Measurements from ENCODE around the gene SDK1.

The SDK1 gene

DNA sequence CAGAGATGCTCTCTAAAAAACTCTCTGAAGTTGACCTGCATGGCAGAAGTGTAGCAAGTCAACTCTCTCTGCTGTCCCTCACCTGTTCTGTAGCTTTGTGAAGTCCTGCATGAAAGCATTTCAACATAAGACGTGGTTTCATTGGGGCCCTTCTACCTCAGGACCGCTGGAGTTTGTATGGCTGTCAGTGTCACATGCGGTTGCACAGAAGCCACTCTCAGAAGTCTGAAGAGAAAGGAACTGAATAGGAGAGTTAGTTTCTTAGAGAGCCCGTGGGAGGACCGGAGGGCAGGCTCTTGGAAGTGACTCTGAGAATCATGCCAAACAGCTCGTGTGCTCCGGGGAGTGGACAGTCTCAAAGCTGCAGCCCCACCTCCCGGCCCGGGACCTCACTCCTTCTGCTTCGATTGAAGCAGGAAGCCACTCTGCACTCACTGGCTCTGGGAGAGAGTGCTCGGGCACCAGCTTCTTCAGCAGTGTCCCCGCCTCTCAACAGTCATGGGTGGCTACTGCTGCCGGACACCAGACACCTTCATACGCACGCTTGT is 486.7 kb downstream of the SDK1 start:
- peak; percentile 30 for DNase-seq (ENCODE audit: low spot score)

DNA sequence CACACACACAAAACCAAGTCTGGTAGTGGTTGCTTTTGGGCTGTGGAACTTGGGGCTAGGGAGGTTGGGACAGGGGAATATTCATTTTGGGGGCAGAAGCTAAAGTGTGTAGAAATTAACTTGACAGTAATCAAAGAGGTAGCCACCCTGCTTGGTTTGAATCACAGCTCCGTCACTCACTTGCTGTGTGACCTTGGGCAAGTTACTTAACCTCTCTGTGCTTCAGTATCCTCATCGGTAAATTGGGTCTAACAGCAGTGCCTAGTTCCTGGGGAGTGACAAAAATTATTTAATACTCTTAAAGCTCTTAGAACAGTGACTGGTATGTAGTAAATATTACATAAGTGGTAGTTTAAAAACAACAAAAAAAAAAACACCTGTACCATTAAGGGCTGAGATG is 489.8 kb downstream of the SDK1 start:
- DNase-seq (ENCODE audit: low spot score), result no peak

DNA sequence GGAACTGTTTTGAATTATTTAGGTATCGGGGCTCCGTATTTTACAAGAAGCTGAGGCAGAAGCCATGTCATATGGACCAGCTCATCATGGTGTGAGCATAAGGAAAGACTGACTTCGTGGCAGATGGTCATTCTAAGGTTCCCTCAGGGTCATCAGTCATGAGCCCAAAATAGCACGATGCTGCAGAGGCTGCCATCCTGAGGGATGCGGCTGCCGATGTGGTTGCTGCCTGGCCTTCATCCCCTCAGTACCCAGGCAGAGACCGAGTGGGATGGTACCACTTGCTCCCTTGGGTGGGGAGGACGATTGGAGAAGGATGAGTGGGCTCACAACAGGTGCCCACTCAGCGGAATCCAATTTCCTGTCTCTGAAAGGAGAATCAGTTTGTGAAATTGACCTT is 490.3 kb downstream of the SDK1 start:
- DNase-seq (ENCODE audit: low spot score), result no peak

DNA sequence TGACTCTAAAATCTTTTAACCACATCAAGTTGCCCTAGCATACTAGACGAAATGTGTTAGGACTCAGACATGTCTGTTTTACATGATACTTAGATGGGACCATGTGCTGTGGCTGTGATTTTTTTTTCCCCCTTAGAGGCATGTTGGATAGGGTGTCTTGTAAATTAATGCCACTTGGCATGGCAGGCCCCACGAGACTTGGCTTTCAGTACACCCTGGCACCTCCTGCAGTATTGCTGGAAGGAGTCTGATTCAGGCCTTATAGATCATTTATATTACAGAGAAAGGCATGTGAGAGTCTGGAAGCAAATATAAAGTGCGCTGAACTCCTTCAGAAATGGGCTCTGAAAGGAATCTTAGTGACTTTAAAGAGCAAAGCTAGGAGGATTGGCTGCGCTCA is 494.1 kb downstream of the SDK1 start:
- DNase-seq (ENCODE audit: low spot score), result no peak

DNA sequence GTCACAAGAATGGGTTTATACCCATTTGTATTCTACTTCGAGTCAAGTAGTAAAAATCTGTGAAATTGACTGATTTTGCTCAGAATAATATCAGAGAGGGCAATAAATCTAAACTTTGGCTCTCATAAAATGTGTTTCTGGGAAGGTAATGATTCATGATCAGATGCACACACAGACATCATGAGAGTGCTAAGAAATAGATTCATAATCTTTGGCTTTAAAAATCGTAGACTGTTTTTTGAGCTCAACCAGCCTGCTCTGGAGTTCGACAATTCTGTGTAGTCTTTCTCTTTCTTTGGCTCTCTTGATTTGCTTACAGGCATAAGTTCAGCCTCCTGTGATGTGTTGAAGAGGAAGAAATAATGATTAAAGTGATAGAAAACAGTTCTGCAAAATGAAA is 494.7 kb downstream of the SDK1 start:
- DNase-seq (ENCODE audit: low spot score), result no peak

DNA sequence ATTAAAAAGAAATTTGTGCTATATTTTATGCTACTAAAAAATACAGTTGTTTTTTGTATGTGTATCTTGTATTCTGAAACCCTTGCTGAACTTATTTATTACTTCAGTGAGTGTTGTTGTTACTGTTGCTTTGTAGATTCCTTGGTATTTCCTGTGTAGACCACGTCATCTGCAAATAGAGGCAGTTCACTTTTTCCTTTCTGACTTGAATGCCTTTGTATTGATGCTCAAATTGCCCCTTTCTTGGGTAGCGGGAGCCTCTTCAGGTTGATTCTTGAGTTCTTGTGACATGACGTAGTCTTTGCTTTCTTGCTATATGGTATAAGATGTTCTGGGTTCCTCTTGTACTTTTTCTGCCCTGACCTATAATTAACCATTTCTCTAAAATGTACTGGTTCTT is 504.1 kb downstream of the SDK1 start:
- peak; percentile 1 for DNase-seq (ENCODE audit: low spot score)

DNA sequence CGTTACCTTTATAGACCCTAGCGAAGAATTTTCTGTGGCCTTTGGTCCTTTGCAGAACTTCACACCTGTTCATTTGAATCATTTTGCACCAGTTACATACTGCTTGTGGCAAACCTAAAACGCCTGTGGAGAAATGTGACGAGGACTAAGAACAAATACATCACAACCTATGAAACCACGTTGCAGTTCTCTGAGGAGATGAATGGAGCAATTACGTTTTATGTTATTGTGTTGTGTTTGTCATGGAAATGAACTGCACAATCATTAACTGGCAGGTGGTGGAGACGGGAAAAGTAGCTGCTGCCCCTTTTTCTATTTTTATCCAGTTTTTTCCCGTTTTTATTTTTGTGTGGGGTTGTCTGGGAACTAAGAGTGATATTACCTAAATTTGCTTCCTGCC is 505.5 kb downstream of the SDK1 start:
- no peak for DNase-seq (ENCODE audit: low spot score)

DNA sequence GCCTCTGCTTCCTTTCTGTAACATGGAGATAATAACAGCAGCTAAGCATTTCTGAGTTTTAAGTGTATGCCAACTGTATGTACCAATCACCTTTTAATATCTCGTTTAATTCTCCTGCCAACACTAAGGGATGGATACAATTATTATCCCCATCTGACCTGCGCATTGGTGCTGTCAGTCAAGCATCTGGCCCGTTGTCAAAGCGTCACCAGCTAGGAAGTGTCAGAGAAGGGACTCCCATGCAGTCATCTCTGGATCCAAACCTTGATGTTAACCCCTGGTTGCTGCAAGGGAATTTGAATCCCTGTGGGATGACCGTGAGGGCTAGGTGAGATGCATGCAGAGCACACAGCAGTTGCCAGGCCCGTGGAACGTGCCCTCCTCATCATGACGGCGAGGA is 506.8 kb downstream of the SDK1 start:
- no peak for DNase-seq (ENCODE audit: low spot score)

DNA sequence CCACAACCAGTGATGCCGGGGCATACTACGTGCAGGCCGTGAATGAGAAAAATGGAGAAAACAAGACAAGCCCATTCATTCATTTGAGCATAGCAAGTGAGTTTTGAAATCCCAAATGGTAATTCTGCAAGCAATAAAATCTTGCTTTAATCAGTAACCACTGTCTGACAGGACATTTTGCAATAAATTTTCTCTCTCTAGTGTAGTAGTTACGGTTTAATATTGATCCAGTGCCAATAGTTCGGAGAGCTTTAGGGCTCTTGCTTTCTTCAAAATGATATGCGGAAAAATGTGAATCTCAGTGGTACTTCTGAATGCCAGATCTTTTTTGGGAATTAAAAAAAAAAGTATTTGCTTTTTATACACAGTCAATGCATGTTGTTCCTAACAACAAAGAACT is 520.4 kb downstream of the SDK1 start:
- no peak for DNase-seq (ENCODE audit: low spot score)

DNA sequence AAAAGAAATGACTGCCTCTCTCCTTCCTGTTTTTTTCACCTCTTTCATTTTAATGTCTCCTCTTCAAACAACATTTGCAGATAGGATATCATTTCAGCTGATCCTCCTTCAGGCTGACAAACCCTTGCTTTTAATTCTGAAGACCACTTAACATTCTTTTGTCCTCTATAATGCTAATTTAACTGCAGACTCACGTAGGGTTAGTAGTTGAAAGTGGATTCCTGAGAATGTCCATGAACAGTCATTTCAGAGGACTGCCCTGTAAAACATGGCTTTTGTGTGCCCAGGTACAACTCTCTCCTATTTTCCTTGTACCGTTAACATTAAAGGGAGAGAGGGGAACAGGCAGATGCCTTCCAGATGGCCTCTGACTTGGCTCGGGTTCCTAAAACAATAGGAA is 524.4 kb downstream of the SDK1 start:
- DNase-seq (ENCODE audit: low spot score), result no peak

DNA sequence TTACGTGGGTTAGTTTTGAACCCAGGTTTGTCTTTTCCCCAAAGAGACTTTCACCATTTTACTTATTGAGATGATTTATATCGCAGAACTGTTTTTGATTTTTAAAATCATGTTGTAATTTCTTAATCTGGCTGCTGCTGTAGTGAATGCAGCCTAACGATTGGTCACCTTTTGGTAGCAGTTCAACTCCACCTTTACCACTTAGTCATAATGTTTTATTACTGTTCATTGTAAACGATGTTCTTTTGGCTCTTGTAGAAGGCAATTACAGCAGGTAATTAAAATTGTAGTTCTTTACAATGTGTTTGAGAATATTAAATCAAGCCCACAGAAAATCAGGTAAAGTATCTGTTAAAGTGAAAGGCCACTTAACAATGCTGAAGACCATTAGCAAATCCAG is 531.1 kb downstream of the SDK1 start:
- DNase-seq (ENCODE audit: low spot score), result no peak

DNA sequence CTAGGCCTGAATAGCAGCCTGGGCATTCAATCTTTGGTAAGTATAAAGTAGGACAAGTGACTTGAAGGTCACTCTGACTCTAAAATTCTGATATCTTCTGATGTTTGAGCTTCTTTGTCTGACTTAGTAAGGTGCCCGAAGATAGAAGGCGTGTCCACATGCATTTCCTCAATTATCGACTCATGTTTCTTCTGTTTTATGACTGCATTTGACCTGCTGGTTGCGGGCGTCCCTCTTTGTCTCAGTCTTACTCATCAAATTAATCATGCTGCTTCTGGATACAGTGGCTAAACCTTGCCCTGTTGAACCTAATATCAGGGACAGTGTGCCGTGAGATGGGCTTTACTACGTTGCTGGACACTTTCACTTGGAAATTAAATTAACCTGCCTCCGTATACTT is 534.1 kb downstream of the SDK1 start:
- peak; percentile 70 for DNase-seq (ENCODE audit: low spot score)

DNA sequence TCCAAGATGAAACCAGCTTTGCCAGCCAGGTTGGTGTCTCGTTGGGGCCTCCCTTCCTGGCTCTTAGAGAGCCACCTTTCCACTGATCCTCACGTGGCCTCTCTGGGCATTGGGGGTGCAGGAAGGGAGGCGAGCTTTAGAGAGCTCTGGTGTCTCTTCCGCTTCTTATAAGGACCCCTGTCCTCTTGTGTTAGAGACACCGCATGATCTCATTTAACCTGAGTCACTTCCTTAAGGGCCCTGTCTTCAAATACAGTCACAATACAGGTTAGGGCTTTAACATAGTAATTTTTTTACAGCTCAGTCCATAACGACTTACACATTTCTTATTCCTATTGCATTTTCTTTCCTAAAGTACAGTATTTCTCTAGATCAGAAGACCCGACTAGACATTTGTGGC is 535.8 kb downstream of the SDK1 start:
- DNase-seq (ENCODE audit: low spot score), result no peak

DNA sequence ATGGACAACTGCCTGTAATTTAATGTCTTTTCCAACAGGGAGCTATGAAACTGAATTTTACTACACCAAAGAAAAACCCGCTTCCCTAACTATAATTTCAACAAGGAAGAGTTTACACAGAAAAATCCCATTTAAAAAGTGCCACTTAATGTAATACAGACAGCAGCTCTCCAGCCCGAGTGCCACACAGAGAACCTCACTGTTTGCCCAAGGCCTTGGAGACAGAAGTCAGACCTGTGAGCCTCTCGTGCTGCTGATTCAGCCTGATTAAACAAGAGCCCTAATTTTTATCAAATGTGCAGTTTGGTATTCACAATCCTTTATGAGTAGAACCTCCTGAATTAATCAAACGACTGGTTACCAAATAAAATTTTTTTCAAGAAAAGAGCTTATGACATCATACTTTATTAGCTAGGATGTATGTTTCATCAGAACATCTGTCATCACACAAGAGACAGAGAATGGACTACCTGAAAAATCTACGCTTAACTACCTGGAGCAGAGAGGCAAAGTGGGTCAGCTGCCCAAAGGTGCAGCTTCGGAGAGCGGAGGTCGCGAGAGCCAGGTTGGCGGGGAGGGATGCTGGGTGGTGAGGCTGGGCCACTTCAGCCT is 543.6 kb downstream of the SDK1 start:
- DNase-seq (ENCODE audit: low spot score), result no peak

DNA sequence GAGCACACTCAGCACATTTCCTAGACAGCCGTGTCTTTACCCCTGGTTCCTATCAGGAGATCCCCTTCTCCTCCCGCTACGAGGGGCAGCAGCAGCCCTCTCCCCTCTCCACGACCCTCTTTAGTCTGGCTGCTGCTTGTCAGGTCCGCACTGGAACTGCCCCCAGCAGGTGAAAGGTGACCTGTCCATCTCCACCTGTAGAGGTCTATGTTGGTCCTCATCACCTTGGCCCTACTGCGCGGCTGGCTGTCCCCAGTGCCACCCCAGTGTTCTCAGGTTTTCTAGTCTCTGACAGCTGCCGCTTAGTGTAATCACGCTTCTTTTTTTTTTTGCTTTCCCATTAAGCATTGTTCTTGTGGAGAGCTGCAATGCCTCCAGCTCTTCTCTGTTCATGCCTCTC is 545.7 kb downstream of the SDK1 start:
- DNase-seq (ENCODE audit: low spot score), result no peak

DNA sequence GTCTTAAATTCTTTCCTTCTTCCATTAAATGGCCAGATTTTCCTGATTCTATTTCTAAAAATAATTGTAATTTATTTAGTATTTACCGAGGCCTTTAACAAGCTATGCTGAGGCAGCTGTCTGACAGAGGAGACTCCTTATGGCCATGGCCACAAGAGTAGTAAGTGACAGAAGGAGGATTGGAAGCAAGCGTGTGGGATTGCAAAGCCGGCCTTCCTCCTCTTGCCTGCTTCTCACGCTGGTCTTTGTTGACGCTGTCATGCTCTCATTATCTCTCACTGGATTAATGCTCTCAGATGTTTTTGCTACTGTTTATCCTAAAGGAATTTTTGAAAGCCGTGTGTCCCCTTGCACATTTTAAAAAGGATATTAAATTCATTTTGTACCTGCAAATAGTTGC is 546.3 kb downstream of the SDK1 start:
- DNase-seq (ENCODE audit: low spot score), result no peak

DNA sequence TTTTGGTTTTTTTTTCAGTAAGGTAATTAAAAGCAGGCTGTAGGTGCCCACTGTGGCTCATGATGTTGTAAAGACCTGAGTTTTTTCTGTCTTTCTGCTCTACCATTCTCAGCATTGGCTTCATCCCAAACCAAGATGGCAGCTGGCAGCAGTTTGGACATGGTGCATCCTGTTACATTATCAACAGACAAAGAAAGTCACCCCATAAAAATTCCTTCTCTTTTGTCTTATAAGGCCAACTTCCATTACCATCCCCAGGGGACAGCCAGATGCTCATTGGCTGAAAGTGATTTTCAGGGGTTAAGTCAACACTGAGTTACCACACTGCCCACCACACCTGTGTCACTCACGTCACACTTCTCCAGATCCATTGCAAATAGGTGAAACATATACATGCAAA is 558.4 kb downstream of the SDK1 start:
- no peak for DNase-seq (ENCODE audit: low spot score)

DNA sequence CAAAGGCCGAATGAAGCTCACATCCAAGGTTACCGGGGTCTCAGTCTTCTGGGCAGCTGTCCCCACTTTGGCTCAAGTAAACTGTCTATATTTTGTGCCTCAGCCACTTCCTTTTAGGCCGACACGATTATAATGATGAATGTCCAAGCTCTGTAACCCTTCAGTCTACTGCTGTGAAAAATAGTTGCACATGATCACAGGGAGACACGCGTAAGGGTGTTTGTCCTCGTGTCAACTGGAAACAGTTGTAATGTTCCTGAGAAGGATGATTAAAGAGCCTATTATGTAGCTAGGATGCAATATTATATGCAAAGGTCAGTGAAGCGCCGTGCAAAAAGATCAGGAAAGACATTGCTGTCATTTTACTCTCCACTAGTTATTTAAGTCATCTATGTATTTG is 559.9 kb downstream of the SDK1 start:
- no peak for DNase-seq (ENCODE audit: low spot score)

DNA sequence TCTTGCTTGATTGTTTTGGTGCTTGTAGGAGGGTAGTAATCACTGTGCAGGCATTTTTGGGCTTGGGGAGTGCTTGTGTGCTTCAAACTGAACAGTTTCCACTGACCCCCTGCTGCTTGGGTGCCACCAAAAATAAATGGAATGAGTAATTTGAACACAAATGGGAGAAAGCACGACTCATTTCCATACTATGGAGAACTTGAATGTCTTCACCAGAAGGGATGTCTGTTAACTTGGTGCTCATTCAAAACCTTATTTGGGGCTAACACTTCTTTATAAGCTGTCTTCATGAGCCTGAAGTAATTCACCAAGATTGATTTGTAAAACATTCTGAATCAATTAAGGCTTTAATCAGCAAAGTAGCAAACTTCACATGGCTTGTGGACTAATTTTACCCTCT is 560.3 kb downstream of the SDK1 start:
- peak; percentile 62 for DNase-seq (ENCODE audit: low spot score)

DNA sequence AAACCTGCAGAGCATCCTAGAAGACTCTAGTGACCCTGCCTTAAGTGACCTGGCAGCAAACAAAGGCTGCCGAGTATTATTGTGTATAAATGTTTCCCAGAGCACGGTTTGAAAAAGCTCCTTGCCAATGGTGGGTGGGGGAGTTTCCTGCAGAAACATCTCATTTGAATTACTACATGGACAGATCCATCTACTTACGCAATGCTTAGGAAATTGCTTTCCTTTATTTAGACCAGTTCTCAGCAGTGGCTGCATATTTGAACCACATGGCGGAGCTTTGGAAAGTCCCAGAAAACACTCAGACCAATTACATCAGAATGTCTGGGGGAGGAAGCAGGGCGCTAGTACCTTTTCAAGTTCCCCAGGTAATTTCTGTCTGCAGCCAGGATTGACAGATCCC is 560.9 kb downstream of the SDK1 start:
- DNase-seq (ENCODE audit: low spot score), result peak; percentile 95

DNA sequence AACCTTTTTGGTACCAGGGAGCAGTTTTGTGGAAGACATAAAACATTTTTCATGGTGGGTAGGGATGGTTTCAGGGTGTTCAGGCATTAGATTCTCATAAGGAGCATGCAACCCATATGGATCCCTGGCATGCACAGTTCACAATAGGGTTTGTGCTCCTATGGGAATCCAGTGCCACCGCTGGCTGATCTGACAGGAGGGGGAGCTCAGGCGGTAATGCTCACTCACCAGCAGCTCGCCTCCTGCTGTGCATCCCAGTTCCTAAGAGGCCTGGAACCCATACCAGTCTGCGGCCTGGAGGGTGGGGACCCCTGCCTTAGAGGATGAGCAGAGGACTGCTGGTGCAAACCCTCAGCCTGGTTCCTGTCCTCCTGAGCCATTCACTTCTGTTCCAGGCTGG is 561.7 kb downstream of the SDK1 start:
- DNase-seq (ENCODE audit: low spot score), result no peak

DNA sequence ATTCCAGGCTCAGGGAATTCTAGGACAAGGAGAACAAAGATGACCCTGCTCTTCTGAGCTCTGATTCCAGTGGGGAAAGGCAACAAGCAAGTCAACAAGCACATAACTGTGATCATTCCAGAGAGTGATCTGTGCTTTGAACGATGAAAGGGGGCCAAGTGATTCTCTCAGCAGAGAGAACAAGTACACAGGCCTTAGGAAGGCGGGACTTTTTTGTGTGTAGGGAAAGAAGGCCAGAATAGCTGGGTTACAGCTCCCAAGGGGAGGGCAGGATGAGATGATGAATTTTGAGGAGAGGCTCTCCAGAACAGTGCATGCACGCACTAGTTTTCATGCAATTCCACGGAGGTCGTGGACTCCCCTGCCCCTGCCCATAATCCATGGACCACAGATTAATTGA is 565.2 kb downstream of the SDK1 start:
- DNase-seq (ENCODE audit: low spot score), result no peak

DNA sequence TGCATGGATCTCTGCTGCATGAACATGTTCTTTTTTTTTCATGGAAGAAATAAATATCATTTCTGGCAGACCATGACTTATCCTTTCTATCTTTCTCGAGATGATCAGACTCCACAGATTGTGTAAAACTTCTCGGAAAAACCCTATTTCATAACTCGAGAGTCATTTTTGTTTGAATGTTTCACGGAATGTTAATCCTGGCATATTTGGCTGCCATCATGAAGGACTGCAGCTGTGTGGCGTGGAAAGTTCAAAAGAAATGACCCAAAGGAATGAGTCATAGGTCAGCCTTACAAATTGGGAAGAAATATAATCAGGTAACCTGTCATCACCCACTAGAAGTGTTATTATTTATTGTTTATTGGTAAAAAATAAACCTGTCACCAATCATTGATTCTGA is 566.8 kb downstream of the SDK1 start:
- DNase-seq (ENCODE audit: low spot score), result peak; percentile 10

DNA sequence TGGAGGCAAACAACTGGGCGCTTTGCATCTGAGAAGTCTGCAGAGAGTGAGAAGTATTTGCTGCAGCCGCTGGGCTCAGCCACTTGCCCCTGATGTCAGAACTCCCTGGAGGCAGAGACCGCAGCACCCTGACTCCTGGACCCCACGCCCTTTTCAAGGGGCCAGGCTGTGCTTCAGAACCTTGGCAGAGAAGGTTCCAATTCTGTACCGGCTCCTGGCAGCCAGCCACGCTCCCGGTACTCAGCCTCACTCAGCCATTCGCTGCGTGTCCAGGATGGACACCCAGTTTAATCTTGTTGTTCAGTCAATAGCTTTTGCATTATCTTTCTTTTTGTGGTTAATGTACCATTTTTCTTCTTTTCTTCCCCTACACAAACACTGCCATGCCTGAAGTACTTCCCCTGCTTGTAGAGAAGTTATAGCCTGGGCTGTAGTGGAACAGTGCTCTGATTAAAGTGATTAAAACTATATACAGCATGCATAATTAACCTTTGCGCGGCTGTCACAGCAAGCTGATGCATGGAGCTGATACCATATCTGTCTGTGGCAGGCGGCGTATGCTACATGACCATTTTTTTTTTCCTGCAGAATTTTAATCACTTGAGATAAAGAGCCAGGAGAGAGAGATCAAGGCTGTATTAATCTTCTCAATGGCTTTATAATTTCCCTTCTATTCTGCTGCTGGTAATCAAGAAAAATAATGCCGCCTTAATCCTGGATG is 578.5 kb downstream of the SDK1 start:
- DNase-seq (ENCODE audit: low spot score), result no peak
